ENCODE results near the gene ETV6.
"Not testable (repeated sequence)": the region's sequence is repeated elsewhere in the genome, so short reads cannot be mapped to it uniquely, and the experiment has no call there.

Gene ETV6

DNA sequence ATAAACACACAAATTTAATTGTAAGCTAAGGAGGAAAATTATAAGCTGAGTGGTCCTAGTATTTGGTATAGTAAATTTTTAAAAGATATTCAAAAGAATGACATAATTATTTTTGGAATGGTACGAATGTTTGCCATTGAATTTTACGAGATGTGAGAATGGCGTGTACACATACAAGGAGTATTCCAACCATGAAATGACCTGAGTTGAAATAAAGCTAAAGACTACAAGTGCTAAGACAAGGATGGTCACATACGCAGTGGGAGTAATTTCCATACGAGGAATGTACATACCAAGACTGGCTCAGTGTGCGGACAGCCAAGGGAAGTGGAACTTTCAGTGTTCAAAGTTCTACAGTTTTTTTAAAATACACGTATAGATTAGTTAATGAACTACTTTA is 21.1 kb upstream of the ETV6 start:
- TF ChIP-seq, protein P1, sequence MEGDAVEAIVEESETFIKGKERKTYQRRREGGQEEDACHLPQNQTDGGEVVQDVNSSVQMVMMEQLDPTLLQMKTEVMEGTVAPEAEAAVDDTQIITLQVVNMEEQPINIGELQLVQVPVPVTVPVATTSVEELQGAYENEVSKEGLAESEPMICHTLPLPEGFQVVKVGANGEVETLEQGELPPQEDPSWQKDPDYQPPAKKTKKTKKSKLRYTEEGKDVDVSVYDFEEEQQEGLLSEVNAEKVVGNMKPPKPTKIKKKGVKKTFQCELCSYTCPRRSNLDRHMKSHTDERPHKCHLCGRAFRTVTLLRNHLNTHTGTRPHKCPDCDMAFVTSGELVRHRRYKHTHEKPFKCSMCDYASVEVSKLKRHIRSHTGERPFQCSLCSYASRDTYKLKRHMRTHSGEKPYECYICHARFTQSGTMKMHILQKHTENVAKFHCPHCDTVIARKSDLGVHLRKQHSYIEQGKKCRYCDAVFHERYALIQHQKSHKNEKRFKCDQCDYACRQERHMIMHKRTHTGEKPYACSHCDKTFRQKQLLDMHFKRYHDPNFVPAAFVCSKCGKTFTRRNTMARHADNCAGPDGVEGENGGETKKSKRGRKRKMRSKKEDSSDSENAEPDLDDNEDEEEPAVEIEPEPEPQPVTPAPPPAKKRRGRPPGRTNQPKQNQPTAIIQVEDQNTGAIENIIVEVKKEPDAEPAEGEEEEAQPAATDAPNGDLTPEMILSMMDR (IDR thresholded peaks at IDR 0.05; ENCODE audit: low read depth, low read length) = no peak
- no peaks in the 10 kb centered on the region for H3K36me3 ChIP-seq
- H3K9me3 ChIP-seq (ENCODE audit: severe bottlenecking) = no peaks in the 10 kb centered on the region

DNA sequence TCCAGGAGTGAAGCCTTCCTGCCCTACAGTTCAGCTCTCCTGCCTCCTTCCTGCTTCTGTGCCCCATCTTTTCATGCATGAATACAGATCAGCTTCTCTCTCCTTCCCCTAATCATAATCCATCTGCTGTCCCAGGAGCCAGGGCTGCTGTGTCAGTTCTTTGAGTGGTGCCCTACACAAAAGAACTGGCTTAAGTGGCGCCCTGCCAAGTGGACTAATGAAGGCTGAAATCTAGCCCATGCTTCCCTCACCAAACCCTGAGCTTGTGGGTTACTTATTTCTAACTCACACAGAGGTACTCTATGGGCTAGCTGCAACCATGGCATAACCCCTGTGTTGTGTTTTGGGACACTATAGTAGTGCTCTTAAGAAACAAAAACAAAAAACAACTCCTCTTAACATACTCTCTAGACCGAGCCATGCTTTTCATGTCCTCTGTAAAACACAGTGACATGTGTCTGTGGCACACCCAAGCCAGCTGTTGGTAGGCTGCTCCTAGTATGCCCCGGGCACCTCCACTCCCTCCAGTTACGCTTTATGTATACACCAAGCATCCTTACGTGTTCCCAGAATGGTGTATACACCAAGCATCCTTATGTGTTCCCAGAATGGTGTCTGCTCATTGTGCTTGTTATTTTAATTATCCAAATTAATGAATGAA is 19.3 kb upstream of the ETV6 start:
- no peak for DNase-seq
- no peaks in the 10 kb centered on the region for H3K36me3 ChIP-seq
- TF ChIP-seq, protein P1 (IDR thresholded peaks at IDR 0.05; ENCODE audit: low read depth, low read length) = no peak
- no peaks in the 10 kb centered on the region for H3K27me3 ChIP-seq (ENCODE audit: insufficient read depth, low read depth, severe bottlenecking)
- no peak overlapping the region for H3K27ac ChIP-seq
- no peak overlapping the region for H3K4me3 ChIP-seq (ENCODE audit: low read depth, low read length)
- H3K9me3 ChIP-seq (ENCODE audit: severe bottlenecking) = no peaks in the 10 kb centered on the region

More for the DNA sequence above, 21.1 kb upstream of the ETV6 start:
- H3K4me3 ChIP-seq (ENCODE audit: low read depth, low read length) = no peak overlapping the region
- H3K27ac ChIP-seq = no peak overlapping the region
- no peaks in the 10 kb centered on the region for H3K27me3 ChIP-seq (ENCODE audit: insufficient read depth, low read depth, severe bottlenecking)
- DNase-seq = no peak

DNA sequence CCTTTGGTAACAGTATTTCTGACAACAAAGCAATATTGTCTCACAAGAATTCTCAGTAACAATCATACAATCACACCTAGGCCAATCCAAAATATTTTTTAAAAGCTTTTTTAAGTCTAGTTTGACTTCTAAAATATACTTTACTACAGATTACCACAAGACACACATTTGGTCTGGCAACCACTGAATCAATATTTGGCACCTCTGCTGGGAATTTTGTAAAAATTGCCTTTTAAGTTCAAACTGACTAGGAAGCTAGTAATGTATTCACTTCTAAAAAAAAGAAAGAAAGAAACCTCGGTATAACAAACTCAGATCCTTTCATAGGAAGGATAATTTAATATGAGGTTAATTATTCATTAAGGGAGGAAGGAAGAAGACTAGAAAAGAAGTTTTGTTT is 18.2 kb upstream of the ETV6 start:
- TF ChIP-seq, protein P1 (IDR thresholded peaks at IDR 0.05; ENCODE audit: low read depth, low read length) = no peak
- H3K36me3 ChIP-seq = no peaks in the 10 kb centered on the region
- H3K4me3 ChIP-seq (ENCODE audit: low read depth, low read length) = no peak overlapping the region
- no peak overlapping the region for H3K27ac ChIP-seq
- H3K27me3 ChIP-seq (ENCODE audit: insufficient read depth, low read depth, severe bottlenecking) = no peaks in the 10 kb centered on the region
- DNase-seq = no peak
- peaks cover 3% of the 10 kb centered on the region for H3K9me3 ChIP-seq (ENCODE audit: severe bottlenecking)

DNA sequence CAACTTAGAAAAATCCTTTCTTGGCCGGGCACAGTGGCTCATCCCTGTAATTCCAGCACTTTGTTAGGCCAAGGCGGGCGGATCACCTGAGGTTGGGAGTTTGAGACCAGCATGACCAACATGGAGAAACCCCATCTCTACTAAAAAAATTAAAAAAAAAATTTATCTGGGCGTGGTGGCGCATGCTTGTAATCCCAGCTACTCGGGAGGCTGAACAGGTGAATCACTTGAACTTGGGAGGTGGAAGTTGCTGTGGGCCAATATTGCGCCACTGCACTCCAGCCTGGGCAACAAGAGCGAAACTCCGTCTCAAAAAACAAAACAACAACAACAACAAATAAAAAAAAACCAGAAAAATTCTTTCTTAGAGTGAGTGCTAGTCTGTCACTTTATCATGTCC is 17.6 kb upstream of the ETV6 start:
- H3K4me3 ChIP-seq (ENCODE audit: low read depth, low read length); DNase-seq; H3K36me3 ChIP-seq; H3K27ac ChIP-seq; H3K9me3 ChIP-seq (ENCODE audit: severe bottlenecking); H3K27me3 ChIP-seq (ENCODE audit: insufficient read depth, low read depth, severe bottlenecking): not testable (repeated sequence)

DNA sequence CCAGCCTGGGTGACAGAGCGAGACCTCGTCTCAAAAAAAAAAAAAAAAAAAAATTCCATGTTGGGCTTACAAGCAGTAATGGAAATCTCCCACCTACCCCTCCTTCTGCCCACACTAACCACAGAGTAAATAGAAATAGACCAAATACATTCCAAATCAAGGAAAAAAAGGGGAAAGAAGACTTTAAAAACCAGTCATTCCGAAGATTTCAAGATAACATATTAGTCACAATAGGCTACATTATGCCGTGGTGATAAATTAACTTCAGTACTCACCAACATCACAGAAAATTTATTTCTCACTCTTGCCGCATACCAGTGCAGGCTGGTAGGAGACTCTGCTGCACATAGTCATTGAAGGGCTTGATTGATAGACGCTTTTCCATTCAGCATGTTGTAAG is 15.5 kb upstream of the ETV6 start:
- TF ChIP-seq, protein P1 (IDR thresholded peaks at IDR 0.05; ENCODE audit: low read depth, low read length) = no peak
- H3K9me3 ChIP-seq (ENCODE audit: severe bottlenecking) = peaks cover 3% of the 10 kb centered on the region
- no peak overlapping the region for H3K27ac ChIP-seq
- no peak for DNase-seq
- no peaks in the 10 kb centered on the region for H3K36me3 ChIP-seq
- no peak overlapping the region for H3K4me3 ChIP-seq (ENCODE audit: low read depth, low read length)
- no peaks in the 10 kb centered on the region for H3K27me3 ChIP-seq (ENCODE audit: insufficient read depth, low read depth, severe bottlenecking)

DNA sequence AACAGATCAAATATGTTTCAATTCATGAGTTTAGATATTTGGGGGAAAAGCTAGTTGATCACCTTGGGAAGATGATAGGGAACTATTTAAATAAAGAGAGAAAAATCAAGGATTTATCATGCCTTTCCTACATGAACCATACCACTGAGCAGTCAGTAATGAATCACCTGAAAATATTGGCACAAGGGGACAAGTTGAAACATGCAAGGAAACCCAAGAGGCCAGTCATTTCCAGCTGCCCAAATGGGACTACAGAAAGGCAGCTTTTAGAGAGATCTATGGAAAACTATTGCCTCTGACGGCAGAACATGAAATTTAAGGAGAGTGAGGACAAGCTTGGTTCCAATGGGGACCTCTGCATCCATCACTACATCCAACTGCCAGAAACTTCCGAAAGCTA is 14.1 kb upstream of the ETV6 start:
- TF ChIP-seq, protein P1 (IDR thresholded peaks at IDR 0.05; ENCODE audit: low read depth, low read length) = no peak
- Histone ChIP-seq H3K36me3 (no peaks in the 10 kb centered on the region), H3K4me3 (ENCODE audit: low read depth, low read length) (no peak overlapping the region), H3K27ac (no peak overlapping the region), H3K9me3 (ENCODE audit: severe bottlenecking) (peaks cover 3% of the 10 kb centered on the region), H3K27me3 (ENCODE audit: insufficient read depth, low read depth, severe bottlenecking) (no peaks in the 10 kb centered on the region)
- no peak for DNase-seq
